K562 (cell line): Measurements from ENCODE around the gene SPEG. TPM values are rescaled to one million over a fixed set of nuclear protein-coding genes. Genes with fewer than 3 reads are reported as not detected.

ENCODE experiments used
- ATAC-seq: fragments of 200-7000 bp; cut with Tn5 transposase; 3 replicates; pipeline ENCODE4 v1.9.1; 2020; ENCODE audit warnings: moderate library complexity
- BruUV-seq: library from RNA; stranded (reverse); fragments of 400-500 nt; replicated peaks from 2 replicates; lab custom pipeline; 2021; lab: Mats Ljungman, UMichigan
- CTCF ChIA-PET: fragments of 300-600 bp; formaldehyde crosslinking; extraction: SDS; loops from one replicate; lab custom pipeline; 2021; ENCODE audit warnings: low intra/inter-chr PET ratio; lab: Yijun Ruan, JAX
- POLR2A ChIA-PET: fragments of 300-600, 350-650 bp; sonication (Branson Sonifier 250); formaldehyde crosslinking; extraction: SDS; loops from one replicate; lab custom pipeline; 2021; ENCODE audit warnings: antibody characterized with exemption, inconsistent platforms; lab: Yijun Ruan, JAX
- DNase-seq, 4 experiments: peaks; one replicate each; pipeline versions ENCODE4 v3.0.0 to v3.0.0-alpha.2; 2011 to 2018; ENCODE audit warnings: low spot score in 3 of 4, mixed read lengths in 3 of 4; ENCODE audit errors: extremely low read depth in 1 of 4
- FAIRE-seq: peaks from 2 replicates; lab custom pipeline; 2011; peaks lifted over from hg19 to GRCh38; lab: Jason Lieb, UNC
- H2AFZ ChIP-seq: 2 replicates; pipeline ENCODE4 v1.6.0; 2011; ENCODE audit warnings: low read depth, low read length, control low read depth, inconsistent platforms
- H3K27ac ChIP-seq: fragments of 200-600 bp; 3 replicates; pipeline ENCODE4 v1.8.0; 2011; ENCODE audit warnings: low read depth, mild to moderate bottlenecking, control low read depth, inconsistent platforms, low read length, moderate library complexity, mixed read lengths; ENCODE audit errors: extremely low read depth
- H3K27me3 ChIP-seq, 2 experiments: fragments of 300-600 bp in 1 of 2; 2 replicates in 1 of 2; 3 replicates in 1 of 2; pipeline versions ENCODE4 v1.6.0 to v1.8.0; 2011; ENCODE audit warnings: inconsistent platforms in 2 of 2, low read length in 2 of 2, mild to moderate bottlenecking in 1 of 2, mixed read lengths in 1 of 2, moderate library complexity in 1 of 2; ENCODE audit not compliant: control insufficient read depth in 2 of 2, insufficient read depth in 2 of 2
- H3K36me3 ChIP-seq: fragments of 300-600 bp; 3 replicates; pipeline ENCODE4 v1.8.0; 2011; ENCODE audit warnings: mild to moderate bottlenecking, low read length, inconsistent platforms; ENCODE audit not compliant: control insufficient read depth, insufficient read depth
- H3K4me1 ChIP-seq, 2 experiments: fragments of 200-600 bp in 1 of 2; replicated peaks in 1 of 2; 2 replicates in 1 of 2; 3 replicates in 1 of 2; pipeline versions ENCODE4 v1.5.1 to v1.8.0; 2011; ENCODE audit warnings: inconsistent platforms in 2 of 2, low read length in 2 of 2, mild to moderate bottlenecking in 1 of 2, mixed read lengths in 1 of 2, moderate library complexity in 1 of 2; ENCODE audit not compliant: control insufficient read depth in 2 of 2, insufficient read depth in 2 of 2
- H3K4me2 ChIP-seq: 2 replicates; pipeline ENCODE4 v1.6.1; 2011; ENCODE audit warnings: low read length, control low read depth, inconsistent platforms, mixed read lengths; ENCODE audit not compliant: insufficient read depth
- H3K4me3 ChIP-seq: fragments of 200-600 bp; sonication (generic), shearing (Covaris generic); 2 replicates; pipeline ENCODE4 v1.5.1; 2016; ENCODE audit warnings: control low read depth, inconsistent platforms
- H3K79me2 ChIP-seq: fragments of 200-600 bp; 3 replicates; pipeline ENCODE4 v1.8.0; 2011; ENCODE audit warnings: low read length, inconsistent platforms; ENCODE audit not compliant: control insufficient read depth, insufficient read depth
- H3K9ac ChIP-seq, 2 experiments: 2 replicates each; pipeline versions ENCODE4 v1.6.0 to v1.6.1; 2011; ENCODE audit warnings: low read depth in 2 of 2, low read length in 2 of 2, control low read depth in 1 of 2, inconsistent platforms in 1 of 2, mild to moderate bottlenecking in 1 of 2, mixed read lengths in 1 of 2; ENCODE audit not compliant: insufficient read depth in 1 of 2
- H3K9me1 ChIP-seq: one replicate; pipeline ENCODE4 v1.6.0; 2011; ENCODE audit warnings: inconsistent platforms, mild to moderate bottlenecking, low read length, moderate library complexity; ENCODE audit not compliant: control insufficient read depth, insufficient read depth
- H3K9me3 ChIP-seq: replicated peaks from 2 replicates; pipeline ENCODE4 v1.5.1; 2011; ENCODE audit warnings: low read depth, low read length, inconsistent platforms; ENCODE audit not compliant: control insufficient read depth, insufficient read depth
- H4K20me1 ChIP-seq: replicated peaks from 2 replicates; pipeline ENCODE4 v1.6.1; 2011; ENCODE audit warnings: low read length, inconsistent platforms, mixed read lengths; ENCODE audit not compliant: control insufficient read depth, insufficient read depth
- NFIC ChIP-seq: fragments of 450-650 bp; IDR thresholded peaks from 2 replicates; pipeline ENCODE4 v1.6.1; 2017; ENCODE audit warnings: mild to moderate bottlenecking, inconsistent platforms
- NRF1 ChIP-seq, 2 experiments: fragments of 450-650 bp; IDR thresholded peaks in 1 of 2; conservative IDR thresholded peaks in 1 of 2; 2 replicates each; pipeline ENCODE4 v1.6.1; 2014; ENCODE audit warnings: mild to moderate bottlenecking in 2 of 2
- SMARCB1 ChIP-seq: IDR thresholded peaks from 2 replicates; pipeline ENCODE4 v1.6.1; 2011; ENCODE audit warnings: improper control_type of control experiment, low read depth; ENCODE audit not compliant: insufficient read length
- ZBTB7A ChIP-seq: IDR thresholded peaks from 2 replicates; pipeline ENCODE4 v1.6.1; 2011; ENCODE audit warnings: low read depth, mild to moderate bottlenecking, low read length, moderate library complexity, borderline replicate concordance; ENCODE audit not compliant: control insufficient read depth
- WGBS: fragments of 100-300 bp; shearing (Covaris generic); methylation state at CpG from one replicate; pipeline ENCODE4 v1.1.6; 2016; ENCODE audit warnings: low coverage, mixed read lengths; ENCODE audit not compliant: insufficient coverage; ENCODE audit errors: missing lambda C conversion rate; 5-methylcytosine and 5-hydroxymethylcytosine counted together
- in situ Hi-C: fragments of 300-500 bp; cut with MboI; formaldehyde crosslinking; loops from 4 replicates; pipeline ENCODE4 v1.15.0; 2018; ENCODE audit warnings: inconsistent platforms, mixed read lengths
- intact Hi-C: fragments of 100-400 bp; cut with micrococcal nuclease; formaldehyde crosslinking; loops from 2 replicates; pipeline ENCODE4 v1.14.2; 2022
- polyA plus RNA-seq, 8 experiments: library from polyadenylated mRNA; depleted of rRNA in 4 of 8; stranded (reverse) in 5 of 8; unstranded in 3 of 8; fragments of >200 nt; fragmentation: Nextera tagmentation in 2 of 8; fragmentation: Illumina TruSeq in 1 of 8; extraction: Ambion mirVana in 2 of 8; extraction: Trizol in 1 of 8; gene quantifications; 2 replicates each; pipeline versions ENCODE4 v1.2.1 to v1.2.3, GENCODE V29; 2011 to 2014; ENCODE audit warnings: inconsistent platforms in 1 of 8, missing spikeins in 1 of 8
- total RNA-seq, 7 experiments: library from RNA; depleted of rRNA in 6 of 7; stranded (reverse); fragments of >200 nt in 6 of 7; fragmentation: Illumina TruSeq in 2 of 7; extraction: Trizol in 2 of 7; gene quantifications; 2 replicates each; pipeline versions ENCODE4 v1.2.1 to v1.2.3, GENCODE V29; 2011 to 2021; ENCODE audit warnings: low replicate concordance in 1 of 7
- TF ChIP-seq, protein P1 (sequence below): sonication (generic); formaldehyde crosslinking; IDR thresholded peaks from 2 replicates; pipeline ENCODE4 v1.8.0; 2022; ENCODE audit warnings: missing genetic modification reagents, mild to moderate bottlenecking, moderate library complexity, borderline replicate concordance
- TF ChIP-seq, protein P2 (sequence below): fragments of 450-650 bp; IDR thresholded peaks from 2 replicates; pipeline ENCODE4 v1.6.1; 2016; ENCODE audit warnings: missing biosample characterization, missing genetic modification characterization
- TF ChIP-seq, protein P3 (sequence below), 2 experiments: fragments of 450-650 bp; formaldehyde crosslinking in 1 of 2; IDR thresholded peaks; 2 replicates each; pipeline versions ENCODE4 v1.4.0 to v1.6.1; 2014 to 2020; ENCODE audit warnings: mild to moderate bottlenecking in 2 of 2, borderline replicate concordance in 1 of 2, low read depth in 1 of 2

SPEG gene
- total and polyA plus RNA-seq, 9 of the 15 experiments (the other 6 are each of a cell fraction or from before 2014, with no cell fraction given), result 0.49 to 8.7 (median 3.0) TPM

DNA sequence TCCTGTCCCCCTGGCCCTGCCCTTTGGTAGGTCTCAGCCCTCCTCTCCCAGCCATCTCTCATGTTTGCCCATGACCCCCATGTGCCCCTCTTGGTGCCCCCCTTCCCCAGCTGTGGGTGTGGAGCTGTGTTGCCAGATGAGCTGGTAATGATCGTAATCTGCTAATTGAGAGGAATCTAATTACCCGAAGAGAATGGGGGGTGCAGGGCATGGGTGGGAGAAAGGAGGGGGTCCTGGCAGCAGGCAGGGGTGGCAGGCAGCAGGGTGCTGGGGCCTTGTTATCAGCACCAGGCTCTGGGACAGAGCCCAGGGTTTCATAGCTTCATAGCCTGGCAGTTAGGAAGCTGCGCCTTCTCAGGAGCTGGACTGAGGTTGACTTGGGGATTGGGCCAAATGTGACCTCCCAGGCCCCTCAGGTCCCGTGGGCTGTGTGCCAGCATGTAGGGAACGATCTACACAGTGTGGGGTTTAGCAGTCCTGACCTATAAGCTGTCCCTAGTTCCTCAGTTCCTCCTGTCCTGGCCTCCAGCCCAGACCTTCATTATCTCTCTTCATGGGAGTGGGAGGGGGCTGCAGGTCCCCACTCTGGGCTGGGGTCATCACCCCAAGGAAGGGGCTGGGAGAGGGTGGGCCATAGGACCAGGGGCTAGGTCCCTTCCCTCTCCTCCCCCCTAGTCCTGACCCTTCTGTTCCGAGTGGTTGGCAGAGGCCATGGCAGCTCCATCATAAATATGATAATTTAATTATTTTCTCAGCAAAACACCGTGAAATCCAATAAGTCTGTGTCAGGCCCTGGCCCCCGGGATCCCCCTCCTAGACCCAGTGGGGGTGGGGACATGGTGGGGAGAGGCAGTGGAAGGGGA, 73.2 kb downstream of the SPEG start:
- peak overlapping the region in 1 of 2 experiments; percentile 53; a peak in 2 of 4 replicates for H3K9ac ChIP-seq
- TF ChIP-seq, protein P1, sequence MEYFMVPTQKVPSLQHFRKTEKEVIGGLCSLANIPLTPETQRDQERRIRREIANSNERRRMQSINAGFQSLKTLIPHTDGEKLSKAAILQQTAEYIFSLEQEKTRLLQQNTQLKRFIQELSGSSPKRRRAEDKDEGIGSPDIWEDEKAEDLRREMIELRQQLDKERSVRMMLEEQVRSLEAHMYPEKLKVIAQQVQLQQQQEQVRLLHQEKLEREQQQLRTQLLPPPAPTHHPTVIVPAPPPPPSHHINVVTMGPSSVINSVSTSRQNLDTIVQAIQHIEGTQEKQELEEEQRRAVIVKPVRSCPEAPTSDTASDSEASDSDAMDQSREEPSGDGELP, result peak; percentile 19; the same call in 1 of the 2 replicates
- TF ChIP-seq, protein P2, sequence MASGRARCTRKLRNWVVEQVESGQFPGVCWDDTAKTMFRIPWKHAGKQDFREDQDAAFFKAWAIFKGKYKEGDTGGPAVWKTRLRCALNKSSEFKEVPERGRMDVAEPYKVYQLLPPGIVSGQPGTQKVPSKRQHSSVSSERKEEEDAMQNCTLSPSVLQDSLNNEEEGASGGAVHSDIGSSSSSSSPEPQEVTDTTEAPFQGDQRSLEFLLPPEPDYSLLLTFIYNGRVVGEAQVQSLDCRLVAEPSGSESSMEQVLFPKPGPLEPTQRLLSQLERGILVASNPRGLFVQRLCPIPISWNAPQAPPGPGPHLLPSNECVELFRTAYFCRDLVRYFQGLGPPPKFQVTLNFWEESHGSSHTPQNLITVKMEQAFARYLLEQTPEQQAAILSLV (tag), result no peak
- TF ChIP-seq ZBTB7A (peak; percentile 67; the same call in 1 of the 2 replicates), NRF1 (conservative IDR thresholded peaks at IDR 0.05 in 1 of 2, IDR thresholded peaks at IDR 0.05 in 1 of 2) (no peak), NFIC (peak; percentile 49; the same call in 1 of the 2 replicates), SMARCB1 (no peak)
- TF ChIP-seq, protein P3, sequence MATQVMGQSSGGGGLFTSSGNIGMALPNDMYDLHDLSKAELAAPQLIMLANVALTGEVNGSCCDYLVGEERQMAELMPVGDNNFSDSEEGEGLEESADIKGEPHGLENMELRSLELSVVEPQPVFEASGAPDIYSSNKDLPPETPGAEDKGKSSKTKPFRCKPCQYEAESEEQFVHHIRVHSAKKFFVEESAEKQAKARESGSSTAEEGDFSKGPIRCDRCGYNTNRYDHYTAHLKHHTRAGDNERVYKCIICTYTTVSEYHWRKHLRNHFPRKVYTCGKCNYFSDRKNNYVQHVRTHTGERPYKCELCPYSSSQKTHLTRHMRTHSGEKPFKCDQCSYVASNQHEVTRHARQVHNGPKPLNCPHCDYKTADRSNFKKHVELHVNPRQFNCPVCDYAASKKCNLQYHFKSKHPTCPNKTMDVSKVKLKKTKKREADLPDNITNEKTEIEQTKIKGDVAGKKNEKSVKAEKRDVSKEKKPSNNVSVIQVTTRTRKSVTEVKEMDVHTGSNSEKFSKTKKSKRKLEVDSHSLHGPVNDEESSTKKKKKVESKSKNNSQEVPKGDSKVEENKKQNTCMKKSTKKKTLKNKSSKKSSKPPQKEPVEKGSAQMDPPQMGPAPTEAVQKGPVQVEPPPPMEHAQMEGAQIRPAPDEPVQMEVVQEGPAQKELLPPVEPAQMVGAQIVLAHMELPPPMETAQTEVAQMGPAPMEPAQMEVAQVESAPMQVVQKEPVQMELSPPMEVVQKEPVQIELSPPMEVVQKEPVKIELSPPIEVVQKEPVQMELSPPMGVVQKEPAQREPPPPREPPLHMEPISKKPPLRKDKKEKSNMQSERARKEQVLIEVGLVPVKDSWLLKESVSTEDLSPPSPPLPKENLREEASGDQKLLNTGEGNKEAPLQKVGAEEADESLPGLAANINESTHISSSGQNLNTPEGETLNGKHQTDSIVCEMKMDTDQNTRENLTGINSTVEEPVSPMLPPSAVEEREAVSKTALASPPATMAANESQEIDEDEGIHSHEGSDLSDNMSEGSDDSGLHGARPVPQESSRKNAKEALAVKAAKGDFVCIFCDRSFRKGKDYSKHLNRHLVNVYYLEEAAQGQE (IDR thresholded peaks at IDR 0.05; ENCODE audit: borderline replicate concordance), result peak; percentile 79
- TF ChIP-seq, protein P3 (CRISPR knock-in tag; IDR thresholded peaks at IDR 0.05; ENCODE audit: low read depth), result no peak
- in situ Hi-C loops (no loop called here), intact Hi-C loops (no loop called here)
- no peak overlapping the region for H3K4me2 ChIP-seq
- ChIA-PET CTCF (no interaction called here), POLR2A (interaction anchor here (1.4 to 3.4 kb wide), 2 partner anchors 8 to 12 kb away, joined by 7 to 37 read pairs; partner anchors contain the start of gene GMPPA)
- no TSS peak for BruUV-seq
- no peaks in the 10 kb centered on the region for H3K9me3 ChIP-seq
- no peaks in the 10 kb centered on the region for H3K27me3 ChIP-seq
- FAIRE-seq (peak; percentile 66), ATAC-seq (no peak), DNase-seq (no peak)
- H3K4me3 ChIP-seq, result no peak overlapping the region
- no peaks in the 10 kb centered on the region for H4K20me1 ChIP-seq
- peaks cover 45% of the 10 kb centered on the region; the same call in 2 of the 3 replicates for H3K36me3 ChIP-seq
- peaks cover 54 to 79% of the 10 kb centered on the region in 2 experiments for H3K4me1 ChIP-seq
- 24% methylated on average over 5 of the region's 8 CpGs for WGBS
- H3K27ac ChIP-seq, result 0 out of 3 replicates have a peak overlapping the region, but pooled peaks have one; percentile 30
- H2AFZ ChIP-seq, result no peak overlapping the region
- H3K9me1 ChIP-seq, result no peaks in the 10 kb centered on the region
- peaks cover 5% of the 10 kb centered on the region; the same call in 1 of the 3 replicates for H3K79me2 ChIP-seq
